Neural cell (in vitro differentiated cells): ENCODE measurements around the gene FASTK. TPM values are rescaled to one million over a fixed set of nuclear protein-coding genes. Genes with fewer than 3 reads are reported as not detected.

ENCODE experiments used
- H2AFZ ChIP-seq: fragments of 200-600, 300-800 bp; sonication (generic), shearing (Covaris generic); 2 replicates; pipeline ENCODE4 v1.6.0; 2014; ENCODE audit warnings: low read depth, mild to moderate bottlenecking, antibody characterized with exemption, low read length, moderate library complexity
- H3F3A ChIP-seq: fragments of 200-600 bp; shearing (Covaris generic); 2 replicates; pipeline ENCODE4 v1.6.1; 2016; ENCODE audit warnings: mild to moderate bottlenecking, moderate library complexity, mixed read lengths, antibody characterized with exemption, low read length; ENCODE audit not compliant: insufficient read depth, poor library complexity, severe bottlenecking
- H3K27ac ChIP-seq: fragments of 200-600, 300-800 bp; sonication (generic), shearing (Covaris generic); 2 replicates; pipeline ENCODE4 v1.5.1; 2014; ENCODE audit warnings: mild to moderate bottlenecking, low read length, moderate library complexity
- H3K27me3 ChIP-seq: fragments of 300-800, 200-600 bp; sonication (generic), shearing (Covaris generic); 2 replicates; pipeline ENCODE4 v1.6.0; 2014; ENCODE audit warnings: mild to moderate bottlenecking, low read depth, low read length, moderate library complexity; ENCODE audit not compliant: insufficient read depth
- H3K36me3 ChIP-seq: fragments of 300-800, 200-600 bp; sonication (generic), shearing (Covaris generic); 2 replicates; pipeline ENCODE4 v1.5.1; 2014; ENCODE audit warnings: mild to moderate bottlenecking, antibody characterized with exemption, low read length, moderate library complexity; ENCODE audit not compliant: insufficient read depth
- H3K4me2 ChIP-seq: fragments of 300-800, 200-600 bp; sonication (generic), shearing (Covaris generic); 2 replicates; pipeline ENCODE4 v1.6.0; 2014; ENCODE audit warnings: mild to moderate bottlenecking, low read length
- H3K4me3 ChIP-seq: fragments of 300-800, 200-600 bp; sonication (generic), shearing (Covaris generic); 2 replicates; pipeline ENCODE4 v1.5.1; 2014; ENCODE audit warnings: mild to moderate bottlenecking, low read length, moderate library complexity
- H3K79me2 ChIP-seq: fragments of 200-600 bp; shearing (Covaris generic); replicated peaks from 2 replicates; pipeline ENCODE4 v1.6.0; 2014; ENCODE audit warnings: mild to moderate bottlenecking, low read length, moderate library complexity; ENCODE audit not compliant: insufficient read depth
- H3K9ac ChIP-seq: fragments of 300-800, 200-600 bp; sonication (generic), shearing (Covaris generic); 2 replicates; pipeline ENCODE4 v1.6.1; 2016; ENCODE audit warnings: mild to moderate bottlenecking, low read length, mixed read lengths
- H3K9me2 ChIP-seq: fragments of 200-600 bp; shearing (Covaris generic); 2 replicates; pipeline ENCODE4 v1.6.1; 2016; ENCODE audit warnings: mild to moderate bottlenecking, low read length, mixed read lengths; ENCODE audit not compliant: insufficient read depth
- H3K9me3 ChIP-seq: fragments of 200-600, 300-800 bp; sonication (generic), shearing (Covaris generic); 2 replicates; pipeline ENCODE4 v1.6.1; 2016; ENCODE audit warnings: mild to moderate bottlenecking, mixed run types, low read length, moderate library complexity, mixed read lengths
- H4K20me1 ChIP-seq: fragments of 200-600 bp; shearing (Covaris generic); 2 replicates; pipeline ENCODE4 v1.6.1; 2016; ENCODE audit warnings: mild to moderate bottlenecking, mixed run types; ENCODE audit not compliant: insufficient read depth
- EP300 ChIP-seq: fragments of 450-650 bp; conservative IDR thresholded peaks from 2 replicates; pipeline ENCODE4 v1.6.1; 2014; ENCODE audit warnings: antibody characterized with exemption, mild to moderate bottlenecking, moderate library complexity; ENCODE audit not compliant: poor library complexity, severe bottlenecking
- EZH2 ChIP-seq: fragments of 200-600, 300-800 bp; shearing (Covaris generic), sonication (generic); IDR thresholded peaks from 2 replicates; pipeline ENCODE4 v1.6.1; 2014; ENCODE audit warnings: antibody characterized with exemption, low read length, borderline replicate concordance, mild to moderate bottlenecking; ENCODE audit not compliant: insufficient read depth, poor library complexity, severe bottlenecking
- MXI1 ChIP-seq: fragments of 450-650 bp; conservative IDR thresholded peaks from 2 replicates; pipeline ENCODE4 v1.6.1; 2014; ENCODE audit warnings: antibody characterized with exemption, mild to moderate bottlenecking; ENCODE audit not compliant: poor library complexity, severe bottlenecking
- POLR2AphosphoS5 ChIP-seq: IDR thresholded peaks from 2 replicates; pipeline ENCODE4 v1.6.1; 2012
- RAD21 ChIP-seq: fragments of 450-650 bp; conservative IDR thresholded peaks from 2 replicates; pipeline ENCODE4 v1.6.1; 2014; ENCODE audit warnings: antibody characterized with exemption, mild to moderate bottlenecking, moderate library complexity
- SMC3 ChIP-seq: fragments of 450-650 bp; conservative IDR thresholded peaks from 2 replicates; pipeline ENCODE4 v1.6.1; 2014; ENCODE audit warnings: antibody characterized with exemption, mild to moderate bottlenecking, moderate library complexity; ENCODE audit not compliant: poor library complexity
- TAF1 ChIP-seq: IDR thresholded peaks from 2 replicates; pipeline ENCODE4 v1.6.1; 2012; ENCODE audit warnings: low read depth
- polyA plus RNA-seq: library from polyadenylated mRNA; depleted of rRNA; stranded (reverse); fragments of >200 nt; gene quantifications from 2 replicates; pipeline ENCODE4 v1.2.3, GENCODE V29; 2014
- TF ChIP-seq, protein P1 (sequence below): IDR thresholded peaks from 2 replicates; pipeline ENCODE4 v1.6.1; 2012; ENCODE audit warnings: borderline replicate concordance
- TF ChIP-seq, protein P2 (sequence below): fragments of 450-650 bp; IDR thresholded peaks from 2 replicates; pipeline ENCODE4 v1.5.1; 2014; ENCODE audit warnings: antibody characterized with exemption, mild to moderate bottlenecking, moderate library complexity; ENCODE audit not compliant: poor library complexity, severe bottlenecking

The FASTK gene
- polyA plus RNA-seq, 1 donor from 2014 or later, result 147 TPM

DNA sequence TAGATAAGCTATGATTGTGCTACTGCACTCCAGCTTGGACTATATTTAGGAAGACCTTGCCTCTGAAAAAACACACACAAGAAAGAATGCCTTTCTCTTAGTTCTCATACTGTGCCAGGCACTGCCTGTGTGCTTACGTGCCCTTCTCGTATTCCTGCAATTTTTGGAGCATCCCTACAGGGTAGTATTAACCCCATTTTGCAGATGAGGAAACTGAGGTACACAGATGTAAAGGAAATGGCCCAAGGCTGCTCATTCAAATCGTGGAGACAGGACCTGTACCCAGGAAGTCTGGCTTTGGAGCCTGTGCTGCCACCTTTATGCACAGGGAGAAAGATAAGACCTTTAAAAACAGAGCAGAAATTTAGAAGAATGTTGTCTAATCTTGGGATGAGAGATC lies 22.4 kb upstream of the FASTK start:
- Histone ChIP-seq H4K20me1 (peaks cover 4% of the 10 kb centered on the region), H3K79me2 (peaks cover 11% of the 10 kb centered on the region)

DNA sequence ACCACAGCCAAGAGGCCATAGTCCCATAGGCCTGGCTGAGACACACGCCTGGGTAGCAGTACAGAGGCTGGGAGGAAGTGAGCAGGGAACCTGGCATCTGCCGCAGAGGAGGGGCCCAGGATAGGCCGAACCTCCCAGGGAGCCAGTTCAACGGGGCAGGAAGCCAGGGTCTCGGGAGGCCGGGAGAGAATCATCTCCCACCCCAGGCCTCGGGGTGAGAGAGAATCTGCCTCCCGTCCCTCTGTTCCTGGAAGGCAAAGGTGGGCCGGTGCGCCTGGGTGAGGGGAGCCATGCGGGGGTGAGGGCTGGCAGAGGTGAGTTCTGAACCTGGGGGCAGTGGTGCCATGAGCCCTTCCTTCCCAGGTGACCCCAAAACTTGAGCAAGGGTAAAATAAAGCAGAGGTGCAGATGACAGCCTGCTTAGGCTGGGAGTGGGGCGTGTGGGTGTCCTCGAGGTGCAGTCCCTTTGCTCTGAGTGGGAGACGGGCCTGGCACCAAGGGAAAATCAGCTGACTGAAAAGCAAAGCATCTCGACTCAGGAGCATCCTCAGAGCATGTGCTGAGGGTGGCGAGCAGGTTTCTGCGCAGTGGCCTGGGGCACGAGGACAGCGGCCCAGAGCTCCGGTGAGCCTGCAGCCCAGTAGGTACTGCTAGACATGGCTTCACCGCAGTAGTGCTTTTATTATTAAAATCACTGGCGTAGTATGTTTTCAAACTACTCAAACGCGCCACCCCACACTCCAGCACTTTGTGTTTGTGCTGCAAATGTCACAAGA lies 21.2 kb upstream of the FASTK start:
- Histone ChIP-seq H4K20me1 (peaks cover 4% of the 10 kb centered on the region), H3K27me3 (no peaks in the 10 kb centered on the region)

More for the DNA sequence above, 22.4 kb upstream of the FASTK start:
- Histone ChIP-seq H3K4me3 (no peak overlapping the region), H3K36me3 (no peaks in the 10 kb centered on the region), H3K9me2 (no peaks in the 10 kb centered on the region), H3F3A (no peaks in the 10 kb centered on the region), H3K4me2 (no peak overlapping the region), H2AFZ (no peak overlapping the region), H3K27ac (no peak overlapping the region), H3K9me3 (no peaks in the 10 kb centered on the region), H3K9ac (no peak overlapping the region), H3K27me3 (no peaks in the 10 kb centered on the region)
- no peak for TF ChIP-seq POLR2AphosphoS5
- TF ChIP-seq MXI1, result no peak
- no peak for TF ChIP-seq EZH2
- no peak for TF ChIP-seq EP300
- TF ChIP-seq TAF1, result no peak
- TF ChIP-seq, protein P1, sequence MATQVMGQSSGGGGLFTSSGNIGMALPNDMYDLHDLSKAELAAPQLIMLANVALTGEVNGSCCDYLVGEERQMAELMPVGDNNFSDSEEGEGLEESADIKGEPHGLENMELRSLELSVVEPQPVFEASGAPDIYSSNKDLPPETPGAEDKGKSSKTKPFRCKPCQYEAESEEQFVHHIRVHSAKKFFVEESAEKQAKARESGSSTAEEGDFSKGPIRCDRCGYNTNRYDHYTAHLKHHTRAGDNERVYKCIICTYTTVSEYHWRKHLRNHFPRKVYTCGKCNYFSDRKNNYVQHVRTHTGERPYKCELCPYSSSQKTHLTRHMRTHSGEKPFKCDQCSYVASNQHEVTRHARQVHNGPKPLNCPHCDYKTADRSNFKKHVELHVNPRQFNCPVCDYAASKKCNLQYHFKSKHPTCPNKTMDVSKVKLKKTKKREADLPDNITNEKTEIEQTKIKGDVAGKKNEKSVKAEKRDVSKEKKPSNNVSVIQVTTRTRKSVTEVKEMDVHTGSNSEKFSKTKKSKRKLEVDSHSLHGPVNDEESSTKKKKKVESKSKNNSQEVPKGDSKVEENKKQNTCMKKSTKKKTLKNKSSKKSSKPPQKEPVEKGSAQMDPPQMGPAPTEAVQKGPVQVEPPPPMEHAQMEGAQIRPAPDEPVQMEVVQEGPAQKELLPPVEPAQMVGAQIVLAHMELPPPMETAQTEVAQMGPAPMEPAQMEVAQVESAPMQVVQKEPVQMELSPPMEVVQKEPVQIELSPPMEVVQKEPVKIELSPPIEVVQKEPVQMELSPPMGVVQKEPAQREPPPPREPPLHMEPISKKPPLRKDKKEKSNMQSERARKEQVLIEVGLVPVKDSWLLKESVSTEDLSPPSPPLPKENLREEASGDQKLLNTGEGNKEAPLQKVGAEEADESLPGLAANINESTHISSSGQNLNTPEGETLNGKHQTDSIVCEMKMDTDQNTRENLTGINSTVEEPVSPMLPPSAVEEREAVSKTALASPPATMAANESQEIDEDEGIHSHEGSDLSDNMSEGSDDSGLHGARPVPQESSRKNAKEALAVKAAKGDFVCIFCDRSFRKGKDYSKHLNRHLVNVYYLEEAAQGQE, result no peak
- TF ChIP-seq, protein P2, sequence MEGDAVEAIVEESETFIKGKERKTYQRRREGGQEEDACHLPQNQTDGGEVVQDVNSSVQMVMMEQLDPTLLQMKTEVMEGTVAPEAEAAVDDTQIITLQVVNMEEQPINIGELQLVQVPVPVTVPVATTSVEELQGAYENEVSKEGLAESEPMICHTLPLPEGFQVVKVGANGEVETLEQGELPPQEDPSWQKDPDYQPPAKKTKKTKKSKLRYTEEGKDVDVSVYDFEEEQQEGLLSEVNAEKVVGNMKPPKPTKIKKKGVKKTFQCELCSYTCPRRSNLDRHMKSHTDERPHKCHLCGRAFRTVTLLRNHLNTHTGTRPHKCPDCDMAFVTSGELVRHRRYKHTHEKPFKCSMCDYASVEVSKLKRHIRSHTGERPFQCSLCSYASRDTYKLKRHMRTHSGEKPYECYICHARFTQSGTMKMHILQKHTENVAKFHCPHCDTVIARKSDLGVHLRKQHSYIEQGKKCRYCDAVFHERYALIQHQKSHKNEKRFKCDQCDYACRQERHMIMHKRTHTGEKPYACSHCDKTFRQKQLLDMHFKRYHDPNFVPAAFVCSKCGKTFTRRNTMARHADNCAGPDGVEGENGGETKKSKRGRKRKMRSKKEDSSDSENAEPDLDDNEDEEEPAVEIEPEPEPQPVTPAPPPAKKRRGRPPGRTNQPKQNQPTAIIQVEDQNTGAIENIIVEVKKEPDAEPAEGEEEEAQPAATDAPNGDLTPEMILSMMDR, result no peak
- no peak for TF ChIP-seq RAD21
- TF ChIP-seq SMC3, result no peak

More for the DNA sequence above, 21.2 kb upstream of the FASTK start:
- peaks cover 16% of the 10 kb centered on the region for H3K79me2 ChIP-seq
- H3K4me2 ChIP-seq, result no peak overlapping the region
- no peaks in the 10 kb centered on the region for H3F3A ChIP-seq
- H2AFZ ChIP-seq, result no peak overlapping the region
- no peak overlapping the region for H3K4me3 ChIP-seq
- H3K9me2 ChIP-seq, result no peaks in the 10 kb centered on the region
- H3K27ac ChIP-seq, result no peak overlapping the region
- no peaks in the 10 kb centered on the region for H3K9me3 ChIP-seq
- TF ChIP-seq EZH2 (no peak), MXI1 (no peak)
- TF ChIP-seq, protein P2, result no peak
- TF ChIP-seq, protein P1, result no peak
- H3K36me3 ChIP-seq, result no peaks in the 10 kb centered on the region
- no peak overlapping the region for H3K9ac ChIP-seq
